GM12878 (cell line): ENCODE measurements around the gene GOLGA7B.

Experiments used
- CHD1 ChIP-seq: IDR thresholded peaks from 2 replicates; pipeline ENCODE4 v1.6.1; 2012; ENCODE audit warnings: low read depth, low read length, improper control_type of control experiment
- E4F1 ChIP-seq: fragments of 450-650 bp; IDR thresholded peaks from 2 replicates; pipeline ENCODE4 v1.6.1; 2018; ENCODE audit warnings: borderline replicate concordance, mild to moderate bottlenecking; ENCODE audit not compliant: partially characterized antibody
- ESRRA ChIP-seq: IDR thresholded peaks from 2 replicates; pipeline ENCODE4 v1.6.1; 2012; ENCODE audit warnings: mild to moderate bottlenecking, low read length, improper control_type of control experiment
- HDAC6 ChIP-seq: fragments of 200-600 bp; sonication (generic); IDR thresholded peaks from one replicate; pipeline ENCODE4 v1.8.0; 2017; ENCODE audit warnings: antibody characterized with exemption; ENCODE audit not compliant: unreplicated experiment
- POLR2A ChIP-seq: IDR thresholded peaks from 2 replicates; pipeline ENCODE4 v1.6.1; 2011; ENCODE audit warnings: low read depth, mild to moderate bottlenecking, low read length
- SKIL ChIP-seq: fragments of 450-650 bp; IDR thresholded peaks from 2 replicates; pipeline ENCODE4 v1.6.1; 2017; ENCODE audit warnings: mild to moderate bottlenecking, low read depth, inconsistent platforms; ENCODE audit not compliant: poor library complexity, severe bottlenecking
- ZBTB33 ChIP-seq: fragments of 450-650 bp; IDR thresholded peaks from 2 replicates; pipeline ENCODE4 v1.6.1; 2017; ENCODE audit warnings: mild to moderate bottlenecking
- ZNF274 ChIP-seq: IDR thresholded peaks from one replicate; pipeline ENCODE4 v1.8.0; 2011; ENCODE audit not compliant: insufficient read length, insufficient read depth
- TF ChIP-seq, protein P1 (sequence below), 3 experiments: IDR thresholded peaks in 2 of 3; conservative IDR thresholded peaks in 1 of 3; 2 replicates each; pipeline ENCODE4 v1.5.1; 2011; ENCODE audit warnings: low read depth in 3 of 3, low read length in 3 of 3, mild to moderate bottlenecking in 3 of 3, control low read depth in 2 of 3, moderate library complexity in 2 of 3, inconsistent platforms in 1 of 3, mixed read lengths in 1 of 3; ENCODE audit not compliant: control insufficient read depth in 2 of 3, insufficient read depth in 1 of 3; ENCODE audit errors: extremely low read depth in 1 of 3

DNA sequence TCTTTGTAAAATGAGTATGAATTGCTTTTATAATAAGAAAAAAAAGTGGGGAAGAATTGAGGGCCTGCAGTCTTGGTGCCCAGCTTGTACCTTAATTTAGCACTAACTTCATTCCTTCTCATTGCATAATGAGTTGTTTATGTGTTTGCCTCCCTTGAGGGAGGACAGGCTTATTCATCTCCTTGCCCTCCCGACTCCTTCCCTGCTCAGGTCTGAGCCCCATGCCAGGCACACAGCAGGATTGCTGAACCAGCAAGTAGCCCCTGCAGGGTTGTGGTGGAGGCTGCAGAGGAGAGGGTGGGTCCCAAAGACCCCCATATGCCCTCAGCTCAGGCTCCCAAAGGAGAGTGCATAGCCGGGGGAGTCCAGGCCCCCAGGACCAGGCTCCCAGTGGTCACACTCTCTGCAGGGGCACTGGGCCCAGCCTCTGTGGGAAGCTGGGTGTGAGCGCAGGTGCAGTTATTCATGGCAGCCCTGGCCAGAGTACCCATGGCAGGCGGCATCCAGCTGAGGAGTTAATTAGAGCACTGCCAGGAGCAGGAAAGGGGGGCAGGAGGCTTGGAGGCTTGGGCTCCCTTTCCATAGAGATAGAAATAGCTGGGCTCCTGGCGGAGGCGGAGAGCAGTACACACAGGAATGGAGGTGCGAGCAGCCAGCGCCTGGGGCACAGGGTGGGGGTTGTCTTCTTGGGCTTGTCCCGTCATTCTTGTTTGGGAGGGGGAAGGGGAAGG lies 28.2 kb upstream of the GOLGA7B start:
- TF ChIP-seq HDAC6 = no peak
- TF ChIP-seq POLR2A = no peak
- no peak for TF ChIP-seq ZNF274
- TF ChIP-seq SKIL = no peak
- TF ChIP-seq ZBTB33 = no peak
- TF ChIP-seq E4F1 = no peak
- TF ChIP-seq CHD1 = no peak
- TF ChIP-seq, protein P1, sequence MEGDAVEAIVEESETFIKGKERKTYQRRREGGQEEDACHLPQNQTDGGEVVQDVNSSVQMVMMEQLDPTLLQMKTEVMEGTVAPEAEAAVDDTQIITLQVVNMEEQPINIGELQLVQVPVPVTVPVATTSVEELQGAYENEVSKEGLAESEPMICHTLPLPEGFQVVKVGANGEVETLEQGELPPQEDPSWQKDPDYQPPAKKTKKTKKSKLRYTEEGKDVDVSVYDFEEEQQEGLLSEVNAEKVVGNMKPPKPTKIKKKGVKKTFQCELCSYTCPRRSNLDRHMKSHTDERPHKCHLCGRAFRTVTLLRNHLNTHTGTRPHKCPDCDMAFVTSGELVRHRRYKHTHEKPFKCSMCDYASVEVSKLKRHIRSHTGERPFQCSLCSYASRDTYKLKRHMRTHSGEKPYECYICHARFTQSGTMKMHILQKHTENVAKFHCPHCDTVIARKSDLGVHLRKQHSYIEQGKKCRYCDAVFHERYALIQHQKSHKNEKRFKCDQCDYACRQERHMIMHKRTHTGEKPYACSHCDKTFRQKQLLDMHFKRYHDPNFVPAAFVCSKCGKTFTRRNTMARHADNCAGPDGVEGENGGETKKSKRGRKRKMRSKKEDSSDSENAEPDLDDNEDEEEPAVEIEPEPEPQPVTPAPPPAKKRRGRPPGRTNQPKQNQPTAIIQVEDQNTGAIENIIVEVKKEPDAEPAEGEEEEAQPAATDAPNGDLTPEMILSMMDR (IDR thresholded peaks at IDR 0.05 in 2 of 3, conservative IDR thresholded peaks at IDR 0.05 in 1 of 3; ENCODE audit: control insufficient read depth in 2 of 3, extremely low read depth in 1 of 3, insufficient read depth in 1 of 3, low read depth in 3 of 3, low read length in 3 of 3) = no peak
- no peak for TF ChIP-seq ESRRA
